ENCODE results near the gene LRRK1. TPM values are rescaled to one million over a fixed set of nuclear protein-coding genes. Genes with fewer than 3 reads are reported as not detected.

The LRRK1 gene
- total RNA-seq, 4 donors from 2014 or later, result 2.6 to 36.6 (median 13.1) TPM

DNA sequence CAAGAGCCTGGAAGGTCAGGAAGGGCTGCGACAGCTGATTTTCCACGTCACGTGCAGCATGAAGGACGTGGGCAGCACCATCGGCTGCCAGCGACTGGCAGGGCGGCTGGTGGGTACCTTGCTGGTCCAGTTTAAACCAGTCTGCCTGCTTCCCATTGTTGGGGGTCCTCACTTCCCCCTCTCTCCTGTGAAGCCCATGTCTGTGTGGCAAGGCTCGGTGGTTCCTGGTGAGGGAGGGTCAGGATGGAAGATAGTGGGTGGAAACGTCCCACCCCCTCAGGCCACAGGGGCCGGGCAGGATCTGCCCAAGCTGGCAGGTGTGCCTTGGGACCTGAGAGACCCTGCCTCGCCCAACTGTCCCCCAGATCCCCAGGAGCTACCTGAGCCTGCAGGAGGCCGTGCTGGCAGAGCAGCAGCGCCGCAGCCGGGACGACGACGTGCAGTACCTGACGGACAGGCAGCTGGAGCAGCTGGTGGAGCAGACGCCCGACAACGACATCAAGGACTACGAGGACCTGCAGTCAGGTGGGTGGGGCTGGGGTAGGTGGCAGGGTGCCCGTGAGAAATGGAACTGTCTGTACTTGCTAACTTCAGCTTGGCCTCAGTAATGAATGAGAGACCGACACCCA lies 108.2 kb downstream of the LRRK1 start:
- intact Hi-C loops (cut with DNase I; ENCODE audit: low total_unique reads), result no loop called here
- H3K9me3 ChIP-seq, result no peaks in the 10 kb centered on the region
- no peak overlapping the region for H3K4me3 ChIP-seq
- no peak overlapping the region for H3K27ac ChIP-seq
- no peaks in the 10 kb centered on the region for H3K36me3 ChIP-seq
- no peaks in the 10 kb centered on the region for H3K27me3 ChIP-seq
- no peak for TF ChIP-seq POLR2A (IDR thresholded peaks at IDR 0.05)
- TF ChIP-seq, protein P1, sequence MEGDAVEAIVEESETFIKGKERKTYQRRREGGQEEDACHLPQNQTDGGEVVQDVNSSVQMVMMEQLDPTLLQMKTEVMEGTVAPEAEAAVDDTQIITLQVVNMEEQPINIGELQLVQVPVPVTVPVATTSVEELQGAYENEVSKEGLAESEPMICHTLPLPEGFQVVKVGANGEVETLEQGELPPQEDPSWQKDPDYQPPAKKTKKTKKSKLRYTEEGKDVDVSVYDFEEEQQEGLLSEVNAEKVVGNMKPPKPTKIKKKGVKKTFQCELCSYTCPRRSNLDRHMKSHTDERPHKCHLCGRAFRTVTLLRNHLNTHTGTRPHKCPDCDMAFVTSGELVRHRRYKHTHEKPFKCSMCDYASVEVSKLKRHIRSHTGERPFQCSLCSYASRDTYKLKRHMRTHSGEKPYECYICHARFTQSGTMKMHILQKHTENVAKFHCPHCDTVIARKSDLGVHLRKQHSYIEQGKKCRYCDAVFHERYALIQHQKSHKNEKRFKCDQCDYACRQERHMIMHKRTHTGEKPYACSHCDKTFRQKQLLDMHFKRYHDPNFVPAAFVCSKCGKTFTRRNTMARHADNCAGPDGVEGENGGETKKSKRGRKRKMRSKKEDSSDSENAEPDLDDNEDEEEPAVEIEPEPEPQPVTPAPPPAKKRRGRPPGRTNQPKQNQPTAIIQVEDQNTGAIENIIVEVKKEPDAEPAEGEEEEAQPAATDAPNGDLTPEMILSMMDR (IDR thresholded peaks at IDR 0.05), result no peak
- peak; percentile 13 to 14 for DNase-seq
- no peaks in the 10 kb centered on the region for H3K4me1 ChIP-seq

DNA sequence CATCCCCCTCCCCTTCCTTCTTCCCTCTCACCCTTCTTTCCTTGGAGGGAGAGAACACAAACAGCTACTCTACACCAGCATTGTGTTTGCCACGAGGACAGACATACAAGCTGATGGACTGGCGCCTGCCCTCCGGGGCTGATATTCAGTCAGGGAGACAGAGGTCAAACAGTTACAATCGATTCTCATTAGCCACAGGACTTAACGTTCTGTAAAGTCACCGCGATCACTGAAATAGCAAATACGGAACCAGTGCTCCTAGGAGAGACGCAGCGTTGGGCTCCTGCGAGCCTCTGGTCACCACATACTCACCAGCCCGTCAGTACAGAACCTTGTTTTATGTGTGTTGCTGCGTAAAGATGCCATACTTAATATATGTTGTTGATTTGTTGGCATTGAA lies 108.8 kb downstream of the LRRK1 start:
- no peaks in the 10 kb centered on the region for H3K9me3 ChIP-seq
- H3K27me3 ChIP-seq, result no peaks in the 10 kb centered on the region
- no peak overlapping the region for H3K4me3 ChIP-seq
- intact Hi-C loops (cut with DNase I; ENCODE audit: low total_unique reads), result no loop called here
- no peak overlapping the region for H3K27ac ChIP-seq
- H3K36me3 ChIP-seq, result no peaks in the 10 kb centered on the region
- no peaks in the 10 kb centered on the region for H3K4me1 ChIP-seq
- no peak for TF ChIP-seq POLR2A (IDR thresholded peaks at IDR 0.05)
- TF ChIP-seq, protein P1 (IDR thresholded peaks at IDR 0.05), result no peak
- DNase-seq, result peak; percentile 3

DNA sequence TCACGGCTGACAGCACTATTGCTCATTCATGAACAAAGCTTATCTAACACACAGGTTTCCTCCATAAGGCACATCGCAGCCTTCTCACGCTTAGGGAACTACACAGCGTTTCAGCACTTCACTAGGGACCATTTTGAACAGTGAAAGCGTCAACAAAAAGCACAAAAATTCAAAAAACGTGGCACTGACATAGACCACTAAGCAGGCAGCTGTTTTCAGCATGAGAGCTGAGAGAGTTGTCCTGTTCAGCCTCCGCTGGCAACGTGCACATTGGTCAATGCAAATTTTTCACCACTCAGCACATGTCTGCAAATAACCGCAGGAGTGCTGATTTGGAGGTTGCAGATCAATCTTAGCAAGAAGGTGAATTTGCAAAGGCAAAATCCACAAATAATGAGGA lies 109.2 kb downstream of the LRRK1 start:
- TF ChIP-seq, protein P1 (IDR thresholded peaks at IDR 0.05), result no peak
- TF ChIP-seq POLR2A (IDR thresholded peaks at IDR 0.05), result no peak
- Histone ChIP-seq H3K27ac (no peak overlapping the region), H3K9me3 (no peaks in the 10 kb centered on the region), H3K4me1 (no peaks in the 10 kb centered on the region), H3K36me3 (no peaks in the 10 kb centered on the region), H3K27me3 (no peaks in the 10 kb centered on the region), H3K4me3 (no peak overlapping the region)
- peak in 1 of 2 donors; percentile 1 for DNase-seq
- intact Hi-C loops (cut with DNase I; ENCODE audit: low total_unique reads), result no loop called here

DNA sequence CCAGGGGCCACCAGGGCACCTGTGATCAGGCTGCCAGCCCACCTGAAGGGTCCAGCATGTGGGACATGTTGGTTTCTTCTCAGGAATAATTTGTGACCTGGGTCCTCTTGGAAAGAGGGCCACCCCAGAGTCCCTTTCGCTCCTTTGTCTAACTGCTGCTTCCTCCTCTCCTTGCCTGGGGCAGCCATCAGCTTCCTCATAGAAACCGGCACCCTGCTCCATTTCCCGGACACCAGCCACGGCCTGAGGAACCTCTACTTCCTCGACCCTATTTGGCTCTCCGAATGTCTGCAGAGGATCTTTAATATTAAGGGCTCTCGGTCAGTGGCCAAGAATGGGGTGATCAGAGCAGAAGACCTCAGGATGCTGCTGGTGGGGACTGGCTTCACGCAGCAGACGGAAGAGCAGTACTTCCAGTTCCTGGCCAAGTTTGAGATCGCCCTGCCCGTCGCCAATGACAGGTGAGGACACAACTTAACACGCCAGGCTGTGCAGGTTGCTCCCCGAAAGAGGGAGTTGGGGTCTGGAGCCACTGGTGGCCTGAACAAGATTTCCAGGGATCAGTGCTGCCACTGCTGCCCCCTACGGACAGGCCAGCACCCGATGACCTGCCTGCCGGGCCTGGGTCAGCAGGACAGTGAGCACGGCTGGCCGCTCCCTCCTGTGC lies 109.7 kb downstream of the LRRK1 start:
- TF ChIP-seq, protein P1 (IDR thresholded peaks at IDR 0.05), result no peak
- TF ChIP-seq POLR2A (IDR thresholded peaks at IDR 0.05), result no peak
- no peak overlapping the region for H3K27ac ChIP-seq
- peak; percentile 9 to 14 for DNase-seq
- H3K4me3 ChIP-seq, result no peak overlapping the region
- H3K9me3 ChIP-seq, result no peaks in the 10 kb centered on the region
- intact Hi-C loops (cut with DNase I; ENCODE audit: low total_unique reads), result no loop called here
- H3K4me1 ChIP-seq, result no peaks in the 10 kb centered on the region
- no peaks in the 10 kb centered on the region for H3K36me3 ChIP-seq
- no peaks in the 10 kb centered on the region for H3K27me3 ChIP-seq

DNA sequence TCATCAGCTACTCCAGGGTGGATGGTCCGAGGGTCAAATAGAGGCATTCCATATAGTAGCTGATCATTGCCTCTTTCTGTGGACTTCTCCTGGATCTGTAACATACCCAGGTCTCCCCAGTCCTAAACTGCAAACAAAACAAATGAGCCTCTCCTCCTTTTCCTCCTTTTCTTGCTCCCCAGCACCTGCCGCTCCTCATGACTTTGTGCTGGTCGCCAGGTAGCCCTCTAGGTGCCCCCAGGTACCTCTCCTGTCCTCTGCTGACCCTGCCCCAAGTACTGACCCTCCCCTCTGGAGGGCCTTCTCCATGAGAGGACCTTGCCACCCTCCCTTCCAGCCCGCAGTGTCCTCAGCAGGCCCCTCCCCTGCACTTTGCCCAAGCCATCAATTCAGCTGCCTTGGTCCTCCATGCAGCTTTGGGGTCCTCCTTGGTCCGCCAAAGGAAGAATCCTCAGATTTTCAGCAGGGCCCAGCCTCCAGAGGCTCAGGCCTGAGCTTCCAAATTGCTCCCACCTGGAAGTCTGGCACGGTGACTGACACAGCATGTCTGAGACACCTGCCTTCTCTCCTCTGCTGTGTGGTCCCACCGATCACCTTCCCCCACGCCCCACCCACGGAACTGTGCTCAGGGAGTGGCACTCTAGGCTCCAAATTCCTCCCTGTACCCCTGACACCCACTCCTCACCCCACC lies 111.0 kb downstream of the LRRK1 start:
- TF ChIP-seq POLR2A (IDR thresholded peaks at IDR 0.05), result no peak
- TF ChIP-seq, protein P1 (IDR thresholded peaks at IDR 0.05), result no peak
- H3K4me3 ChIP-seq, result no peak overlapping the region
- peak in 1 of 2 donors; percentile 10 for DNase-seq
- no peaks in the 10 kb centered on the region for H3K4me1 ChIP-seq
- intact Hi-C loops (cut with DNase I; ENCODE audit: low total_unique reads), result no loop called here
- no peaks in the 10 kb centered on the region for H3K36me3 ChIP-seq
- no peaks in the 10 kb centered on the region for H3K9me3 ChIP-seq
- no peaks in the 10 kb centered on the region for H3K27me3 ChIP-seq
- no peak overlapping the region for H3K27ac ChIP-seq

Data from uterus (tissue), 4 donors.